Activated B cell treated with CpG ODN at 0.5 μM for 24 hours (primary cell): Measurements from ENCODE around the gene ULBP1. TPM values are rescaled to one million over a fixed set of nuclear protein-coding genes. Genes with fewer than 3 reads are reported as not detected.
"Not testable (repeated sequence)": the region's sequence is repeated elsewhere in the genome, so short reads cannot be mapped to it uniquely, and the experiment has no call there.

Experiments used
- ATAC-seq: fragments of 200-7000 bp; cut with Tn5 transposase; one replicate; pipeline ENCODE4 v1.10.0; 2021; ENCODE audit warnings: low read depth, mild to moderate bottlenecking, moderate library complexity
- CTCF ChIA-PET: fragments of 350-600 bp; sonication (Branson Sonifier 250); formaldehyde crosslinking; loops from one replicate; lab custom pipeline; 2021; ENCODE audit warnings: antibody characterized with exemption; lab: Charles Lee
- POLR2A ChIA-PET: fragments of 350-600 bp; sonication (Branson Sonifier 250); formaldehyde crosslinking; loops from one replicate; lab custom pipeline; 2021; ENCODE audit warnings: antibody characterized with exemption; lab: Charles Lee
- DNase-seq: peaks from one replicate; pipeline ENCODE4 v3.0.0; 2022
- H3K27ac Mint-ChIP-seq: one replicate; pipeline ENCODE4 v1.8.0; 2020; ENCODE audit warnings: mixed read lengths
- H3K27me3 Mint-ChIP-seq: one replicate; pipeline ENCODE4 v1.8.0; 2021; ENCODE audit warnings: mixed read lengths
- H3K36me3 Mint-ChIP-seq: one replicate; pipeline ENCODE4 v1.8.0; 2021; ENCODE audit warnings: low read depth, mixed read lengths
- H3K4me1 Mint-ChIP-seq: one replicate; pipeline ENCODE4 v1.8.0; 2021; ENCODE audit warnings: mixed read lengths
- H3K4me3 Mint-ChIP-seq: one replicate; pipeline ENCODE4 v1.8.0; 2020; ENCODE audit warnings: mild to moderate bottlenecking, mixed read lengths
- H3K9me3 Mint-ChIP-seq: one replicate; pipeline ENCODE4 v1.8.0; 2020; ENCODE audit warnings: mixed read lengths
- CTCF ChIP-seq: fragments of 200-600 bp; IDR thresholded peaks from one replicate; pipeline ENCODE4 v1.8.0; 2022; ENCODE audit warnings: antibody characterized with exemption, mild to moderate bottlenecking
- intact Hi-C: fragments of 100-400 bp; cut with micrococcal nuclease; formaldehyde crosslinking; loops from one replicate; pipeline ENCODE4 v1.15.1; 2024
- total RNA-seq: library from RNA; stranded (reverse); gene quantifications from 2 replicates; pipeline ENCODE4 v1.2.3, GENCODE V29; 2022

Gene ULBP1
- total RNA-seq, 1 donor from 2014 or later: 2.2 TPM

GRCh38 chr6:150005761-150006651 is 42.3 kb downstream of the ULBP1 start:
- peak overlapping the region; percentile 92 for H3K4me3 Mint-ChIP-seq
- peaks cover 31% of the 10 kb centered on the region for H3K4me1 Mint-ChIP-seq
- peak overlapping the region; percentile 95 for H3K27ac Mint-ChIP-seq
- CTCF ChIA-PET: interaction anchor here (1.7 kb wide), 1 partner anchor 67 kb away, joined by 4 read pairs; no protein-coding TSS in a partner anchor
- no peaks in the 10 kb centered on the region for H3K36me3 Mint-ChIP-seq
- no peak for DNase-seq
- no peak for ATAC-seq
- H3K9me3 Mint-ChIP-seq: no peaks in the 10 kb centered on the region
- peaks cover 18% of the 10 kb centered on the region for H3K27me3 Mint-ChIP-seq
- TF ChIP-seq CTCF: no peak
- intact Hi-C loops: loop anchor here (1.0 to 10.0 kb wide), 5 partner anchors 15 to 629 kb away; partner anchors contain the start of genes GINM1, LATS1 and LRP11
- POLR2A ChIA-PET: interaction anchor here (1.4 kb wide), 1 partner anchor 16 kb away, joined by 5 read pairs; no protein-coding TSS in a partner anchor

GRCh38 chr6:150006961-150007464 is 43.3 kb downstream of the ULBP1 start:
- DNase-seq: no peak
- no peak for TF ChIP-seq CTCF
- H3K36me3 Mint-ChIP-seq: no peaks in the 10 kb centered on the region
- intact Hi-C loops: loop anchor here (1.0 to 10.0 kb wide), 5 partner anchors 10 to 628 kb away; partner anchors contain the start of genes GINM1, LATS1 and LRP11
- peaks cover 22% of the 10 kb centered on the region for H3K4me1 Mint-ChIP-seq
- no peaks in the 10 kb centered on the region for H3K9me3 Mint-ChIP-seq
- POLR2A ChIA-PET: interaction anchor here (0.7 to 0.9 kb wide), 2 partner anchors 52 to 68 kb away, joined by 3 read pairs; no protein-coding TSS in a partner anchor
- no peak for ATAC-seq
- H3K27me3 Mint-ChIP-seq: peaks cover 25% of the 10 kb centered on the region
- no peak overlapping the region for H3K4me3 Mint-ChIP-seq
- no peak overlapping the region for H3K27ac Mint-ChIP-seq
- CTCF ChIA-PET: interaction anchor here (0.7 to 1.7 kb wide), 2 partner anchors 68 to 959 kb away, joined by 3 to 4 read pairs; no protein-coding TSS in a partner anchor

GRCh38 chr6:150008588-150008987 is 44.8 kb downstream of the ULBP1 start:
- CTCF ChIA-PET: no interaction called here
- H3K4me3 Mint-ChIP-seq: no peak overlapping the region
- H3K27me3 Mint-ChIP-seq: peaks cover 32% of the 10 kb centered on the region

GRCh38 chr6:150012846-150013784 is 49.4 kb downstream of the ULBP1 start:
- ATAC-seq, H3K4me3 Mint-ChIP-seq, DNase-seq, H3K27ac Mint-ChIP-seq, H3K9me3 Mint-ChIP-seq, CTCF ChIA-PET, POLR2A ChIA-PET, H3K36me3 Mint-ChIP-seq, intact Hi-C loops: not testable (repeated sequence)
- Mint-ChIP-seq H3K27me3 (peaks cover 70% of the 10 kb centered on the region), H3K4me1 (peaks cover 19% of the 10 kb centered on the region)

More at GRCh38 chr6:150008588-150008987, 44.8 kb downstream of the ULBP1 start:
- POLR2A ChIA-PET: interaction anchor here (1.2 kb wide), 1 partner anchor 291 kb away, joined by 3 read pairs; the partner anchor contains the start of gene LATS1
- intact Hi-C loops: loop anchor here (5.0 to 10.0 kb wide), 4 partner anchors 144 to 626 kb away; partner anchors contain the start of genes GINM1, LATS1 and LRP11
- TF ChIP-seq CTCF: no peak
- H3K9me3 Mint-ChIP-seq: no peaks in the 10 kb centered on the region
- peaks cover 22% of the 10 kb centered on the region for H3K4me1 Mint-ChIP-seq
- DNase-seq (no peak), ATAC-seq (no peak)
- H3K27ac Mint-ChIP-seq: no peak overlapping the region
- no peaks in the 10 kb centered on the region for H3K36me3 Mint-ChIP-seq

- intact Hi-C loops, DNase-seq, POLR2A ChIA-PET, CTCF ChIA-PET, ATAC-seq, H3K9me3 Mint-ChIP-seq, H3K27ac Mint-ChIP-seq, H3K36me3 Mint-ChIP-seq: not testable (repeated sequence)
- Mint-ChIP-seq H3K27me3 (peaks cover 66% of the 10 kb centered on the region), H3K4me1 (peaks cover 16% of the 10 kb centered on the region), H3K4me3 (peak overlapping the region; percentile 59)
Observed at GRCh38 chr6:150013785-150014622, 50.3 kb downstream of the ULBP1 start.

- H3K27ac Mint-ChIP-seq, H3K36me3 Mint-ChIP-seq, CTCF ChIA-PET, H3K9me3 Mint-ChIP-seq, ATAC-seq, POLR2A ChIA-PET, DNase-seq: not testable (repeated sequence)
- Mint-ChIP-seq H3K4me3 (peak overlapping the region; percentile 28), H3K27me3 (peaks cover 67% of the 10 kb centered on the region), H3K4me1 (peaks cover 16% of the 10 kb centered on the region)
- intact Hi-C loops: loop anchor here (5.0 kb wide), 3 partner anchors 292 to 798 kb away; partner anchors contain the start of gene PPIL4
Observed at GRCh38 chr6:150014623-150015280, 51.0 kb downstream of the ULBP1 start.
